SIG-M5 treated with dmso at 0.1 percent for 504 hours (cell line): ENCODE results near the gene ANKRD27.

Experiments
- DNase-seq: peaks from one replicate; lab custom pipeline; 2025; ENCODE audit not compliant: unreplicated experiment; lab: John Stamatoyannopoulos, UW

Gene ANKRD27

DNA sequence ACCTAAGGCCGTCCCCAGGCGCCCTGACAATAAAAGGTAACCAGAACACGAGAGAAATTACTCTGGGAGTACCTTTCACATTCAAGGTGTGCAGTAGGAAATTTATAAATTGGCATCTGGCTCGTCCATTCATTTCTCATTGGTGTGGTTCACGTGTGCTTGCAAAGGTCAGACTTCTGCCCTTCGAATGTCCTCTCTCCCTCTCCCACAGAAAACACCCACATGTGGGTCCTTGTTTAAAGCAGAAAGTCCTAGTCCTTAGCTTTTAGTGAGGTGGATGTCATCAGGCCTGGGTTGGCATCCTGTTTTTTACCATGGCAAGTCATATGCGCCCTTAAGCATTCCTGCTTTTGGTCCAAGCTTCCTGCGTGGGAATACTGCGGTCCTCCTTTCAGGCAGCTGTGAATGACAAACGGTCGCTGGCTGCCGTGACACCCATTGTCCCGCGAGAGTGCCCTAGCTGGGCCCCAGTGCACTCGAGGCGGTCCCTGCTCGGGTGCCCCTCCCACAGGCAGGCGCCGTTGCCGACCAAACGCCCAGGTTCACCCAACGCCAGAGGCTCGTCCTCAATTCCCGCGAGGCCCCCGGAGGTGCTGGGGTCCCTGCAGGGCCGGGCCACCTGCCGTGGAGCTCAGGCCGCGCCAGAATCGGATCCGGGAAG is 16.4 kb upstream of the ANKRD27 start, which contains the start of gene NUDT19:
Gene NUDT19 (plus strand): TSS at position 531 of the 661 bp plus-strand sequence. CDS start 140 bp downstream, outside the sequence.
- peak; percentile 73 for DNase-seq

DNA sequence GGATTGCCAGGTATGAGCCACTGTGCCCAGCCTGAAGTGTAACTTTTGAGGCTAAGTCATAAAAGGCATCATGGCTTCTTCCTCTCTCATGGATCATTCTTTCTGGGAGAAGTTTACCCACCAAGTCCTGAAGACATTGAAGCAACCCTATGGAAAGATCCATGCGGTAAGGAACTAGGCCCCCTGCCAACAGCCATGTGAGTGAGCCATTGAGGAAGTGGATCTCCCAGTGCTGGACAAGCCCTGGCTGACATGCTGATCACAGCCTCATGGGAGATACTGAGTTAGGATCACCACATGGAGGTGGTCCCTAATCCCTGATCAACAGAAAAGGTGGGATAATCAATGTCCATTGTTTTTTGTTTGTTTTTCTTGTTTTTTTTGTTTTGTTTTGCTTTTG is 13.3 kb upstream of the ANKRD27 start:
- DNase-seq, result no peak

DNA sequence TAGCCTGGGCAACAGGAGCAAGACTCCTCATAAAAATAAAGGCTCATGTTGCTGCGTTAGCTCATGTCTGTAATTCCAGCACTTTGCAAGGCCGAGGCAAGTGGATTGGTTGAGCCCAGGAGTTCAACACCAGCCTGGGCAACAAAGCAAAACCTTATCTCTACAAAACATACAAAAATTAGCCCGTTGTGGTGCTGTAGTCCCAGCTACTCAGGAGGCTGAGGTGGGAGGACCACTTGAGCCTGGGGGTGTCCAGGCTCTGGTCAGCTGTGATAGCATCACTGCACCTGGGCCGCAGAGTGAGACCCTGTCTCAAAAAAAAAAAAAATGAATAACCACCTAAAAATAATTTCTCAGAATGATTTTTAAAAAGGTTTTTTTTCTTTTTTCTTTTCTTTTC is 12.7 kb upstream of the ANKRD27 start:
- no peak for DNase-seq

DNA sequence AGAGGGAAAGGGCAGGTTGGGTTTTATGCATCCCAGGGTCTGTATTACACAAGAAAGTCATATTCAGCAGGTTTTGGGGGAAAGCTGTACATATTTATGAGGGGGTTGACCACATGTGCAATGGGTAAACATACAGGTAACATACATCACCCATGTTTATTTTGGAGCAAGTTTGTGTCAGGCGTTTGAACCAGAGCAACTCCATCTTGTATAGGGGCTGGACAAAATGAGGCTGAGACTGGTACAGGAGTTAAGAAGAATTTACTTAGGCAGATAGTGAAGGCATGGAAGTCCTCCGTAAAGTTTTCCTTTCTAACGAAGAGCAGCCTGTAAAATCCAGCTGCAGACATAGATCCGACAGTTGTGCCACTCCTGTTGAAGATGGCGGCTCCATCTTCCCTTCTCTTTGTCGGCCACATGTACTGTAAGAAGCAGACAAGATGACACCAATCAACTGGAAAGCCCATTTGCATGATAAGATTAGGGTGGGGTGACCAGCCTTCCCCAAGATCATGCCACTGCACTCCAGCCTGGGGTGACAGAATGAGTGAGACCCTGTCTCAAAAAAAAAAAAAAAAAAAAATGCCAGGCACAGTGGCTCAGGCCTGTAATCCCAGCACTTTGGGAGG is 12.0 kb upstream of the ANKRD27 start:
- no peak for DNase-seq

- peak; percentile 6 for DNase-seq
These were observed 7.3 kb upstream of the ANKRD27 start for GRCh38 chr19:32682317-32682716.

DNA sequence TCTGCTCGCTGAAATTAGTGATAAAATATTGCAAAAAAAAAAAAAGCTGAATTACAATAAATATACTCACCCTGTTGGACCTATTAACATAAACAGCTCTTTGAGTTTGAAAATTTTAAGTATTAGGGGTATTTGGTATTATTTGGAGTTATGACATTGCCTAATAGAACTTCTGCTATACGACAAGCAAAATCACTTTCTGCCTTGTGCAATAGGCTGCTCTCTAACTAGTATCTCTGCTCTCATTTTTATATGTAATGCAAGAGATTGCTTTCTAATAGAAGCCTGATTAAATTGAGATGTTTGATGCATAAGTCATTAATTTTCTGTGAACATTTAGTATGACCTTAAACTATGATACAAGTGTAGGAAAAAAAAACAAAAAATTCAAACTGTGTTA is 6.0 kb upstream of the ANKRD27 start:
- peak; percentile 23 for DNase-seq

GRCh38 chr19:32677657-32678056 is 2.7 kb upstream of the ANKRD27 start:
- DNase-seq, result peak; percentile 5

GRCh38 chr19:32676895-32677359 is 1.9 kb upstream of the ANKRD27 start:
- no peak for DNase-seq

GRCh38 chr19:32676186-32676894 is 1.4 kb upstream of the ANKRD27 start:
- no peak for DNase-seq

- peak; percentile 59 for DNase-seq
These were observed 773 bp upstream of the ANKRD27 start, which contains the start of gene RGS9BP for GRCh38 chr19:32675720-32676185. TSS of gene RGS9BP (plus strand) at chr19:32675848. CDS start at chr19:32676264, 416 bp downstream.

GRCh38 chr19:32674153-32674930 is 638 bp downstream of the ANKRD27 start:
- peak; percentile 5 for DNase-seq

GRCh38 chr19:32673573-32673972 is 1.4 kb downstream of the ANKRD27 start:
- DNase-seq, result no peak

DNA sequence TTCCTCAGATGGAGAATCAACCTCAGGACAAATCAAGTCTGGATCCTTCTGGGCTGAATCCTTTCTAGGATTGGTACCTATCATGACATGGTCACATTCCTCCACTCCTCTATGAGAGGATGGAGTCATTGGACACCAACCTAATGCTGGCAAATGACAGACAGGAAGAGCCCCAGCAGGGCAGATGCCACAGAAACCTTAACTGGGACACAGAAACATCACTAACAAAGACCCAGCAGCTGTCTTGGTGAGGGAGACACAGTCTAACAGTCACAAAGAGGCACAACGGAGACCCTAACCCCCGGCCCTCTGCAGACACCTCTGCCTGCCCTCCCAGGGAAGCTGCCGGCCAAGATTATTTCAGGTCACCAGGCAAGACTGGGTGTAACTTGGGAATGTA is 2.1 kb downstream of the ANKRD27 start:
- no peak for DNase-seq

GRCh38 chr19:32671883-32672593 is 2.9 kb downstream of the ANKRD27 start:
- DNase-seq, result no peak

- DNase-seq, result no peak
These were observed 5.7 kb downstream of the ANKRD27 start for GRCh38 chr19:32669310-32669709.

- DNase-seq, result no peak
These were observed 8.9 kb downstream of the ANKRD27 start for GRCh38 chr19:32666084-32666483.

GRCh38 chr19:32662186-32662585 is 12.8 kb downstream of the ANKRD27 start:
- DNase-seq, result peak; percentile 21

GRCh38 chr19:32661318-32661717 is 13.7 kb downstream of the ANKRD27 start:
- no peak for DNase-seq

- no peak for DNase-seq
These were observed 16.5 kb downstream of the ANKRD27 start for GRCh38 chr19:32658527-32658926.

GRCh38 chr19:32658075-32658474 is 16.9 kb downstream of the ANKRD27 start:
- no peak for DNase-seq
